ENCODE results near the gene CEL. TPM values are rescaled to one million over a fixed set of nuclear protein-coding genes. Genes with fewer than 3 reads are reported as not detected.
A peak's percentile ranks its signal among the peaks of the same experiment; 100 is the strongest.

CEL gene
- total RNA-seq, 1 donor from 2014 or later: 3.4 TPM

GRCh38 chr9:133049043-133049442, 12.7 kb upstream of the CEL start:
- H3K4me2 ChIP-seq (ENCODE audit: low read length): no peak overlapping the region
- Mint-ChIP-seq H3K4me1 (ENCODE audit: low read depth, unreplicated experiment) (peaks cover 7% of the 10 kb centered on the region), H3K4me3 (ENCODE audit: unreplicated experiment) (no peak overlapping the region), H3K36me3 (ENCODE audit: low read depth, unreplicated experiment) (peaks cover 15% of the 10 kb centered on the region), H3K27me3 (ENCODE audit: low read depth, unreplicated experiment) (no peaks in the 10 kb centered on the region), H3K9me3 (ENCODE audit: unreplicated experiment) (no peaks in the 10 kb centered on the region), H3K27ac (ENCODE audit: unreplicated experiment) (no peak overlapping the region)
- no peaks in the 10 kb centered on the region for H3K9me3 ChIP-seq (ENCODE audit: insufficient read depth, low read depth, low read length)
- peaks cover 18% of the 10 kb centered on the region for H3K36me3 ChIP-seq (ENCODE audit: insufficient read depth, low read length)
- no peak overlapping the region for H2AFZ ChIP-seq (ENCODE audit: low read depth, low read length)
- no peaks in the 10 kb centered on the region for H3K27me3 ChIP-seq (ENCODE audit: insufficient read depth, low read length)
- DNase-seq (ENCODE audit: low read depth) (no peak), FAIRE-seq (no peak)
- H3K4me3 ChIP-seq (ENCODE audit: insufficient read depth, low read depth, low read length): no peak overlapping the region
- no peak overlapping the region for H3K9ac ChIP-seq (ENCODE audit: low read length)
- TF ChIP-seq EZH2 (IDR thresholded peaks at IDR 0.05; ENCODE audit: insufficient read depth, low read length) (no peak), CTCF (IDR thresholded peaks at IDR 0.05; ENCODE audit: insufficient read depth, low read depth, low read length) (no peak)
- H3K79me2 ChIP-seq (ENCODE audit: insufficient read depth, low read length): no peaks in the 10 kb centered on the region
- H3K27ac ChIP-seq (ENCODE audit: low read depth, low read length): no peak overlapping the region
- peaks cover 53% of the 10 kb centered on the region for H4K20me1 ChIP-seq (ENCODE audit: insufficient read depth, low read length)
- H3K4me1 ChIP-seq (ENCODE audit: insufficient read depth, low read length): no peaks in the 10 kb centered on the region

- Histone ChIP-seq H3K36me3 (ENCODE audit: insufficient read depth, low read length) (peaks cover 18% of the 10 kb centered on the region), H3K4me1 (ENCODE audit: insufficient read depth, low read length) (no peaks in the 10 kb centered on the region), H3K27me3 (ENCODE audit: insufficient read depth, low read length) (no peaks in the 10 kb centered on the region), H3K27ac (ENCODE audit: low read depth, low read length) (no peak overlapping the region), H3K9ac (ENCODE audit: low read length) (no peak overlapping the region), H3K79me2 (ENCODE audit: insufficient read depth, low read length) (no peaks in the 10 kb centered on the region), H3K9me3 (ENCODE audit: insufficient read depth, low read depth, low read length) (no peaks in the 10 kb centered on the region), H3K4me3 (ENCODE audit: insufficient read depth, low read depth, low read length) (no peak overlapping the region), H4K20me1 (ENCODE audit: insufficient read depth, low read length) (peaks cover 48% of the 10 kb centered on the region), H3K4me2 (ENCODE audit: low read length) (no peak overlapping the region), H2AFZ (ENCODE audit: low read depth, low read length) (no peak overlapping the region)
- DNase-seq (ENCODE audit: low read depth): peak; percentile 19
- Mint-ChIP-seq H3K27me3 (ENCODE audit: low read depth, unreplicated experiment) (no peaks in the 10 kb centered on the region), H3K4me1 (ENCODE audit: low read depth, unreplicated experiment) (peaks cover 2% of the 10 kb centered on the region), H3K27ac (ENCODE audit: unreplicated experiment) (no peak overlapping the region), H3K4me3 (ENCODE audit: unreplicated experiment) (no peak overlapping the region), H3K36me3 (ENCODE audit: low read depth, unreplicated experiment) (peaks cover 10% of the 10 kb centered on the region), H3K9me3 (ENCODE audit: unreplicated experiment) (no peaks in the 10 kb centered on the region)
- TF ChIP-seq CTCF (IDR thresholded peaks at IDR 0.05; ENCODE audit: insufficient read depth, low read depth, low read length) (no peak), EZH2 (IDR thresholded peaks at IDR 0.05; ENCODE audit: insufficient read depth, low read length) (no peak)
- FAIRE-seq: no peak
Observed at GRCh38 chr9:133050142-133050541, 11.6 kb upstream of the CEL start.

GRCh38 chr9:133050781-133051180, 11.0 kb upstream of the CEL start:
- Mint-ChIP-seq H3K27me3 (ENCODE audit: low read depth, unreplicated experiment) (no peaks in the 10 kb centered on the region), H3K27ac (ENCODE audit: unreplicated experiment) (peak overlapping the region; percentile 34), H3K4me3 (ENCODE audit: unreplicated experiment) (no peak overlapping the region), H3K4me1 (ENCODE audit: low read depth, unreplicated experiment) (peaks cover 2% of the 10 kb centered on the region), H3K36me3 (ENCODE audit: low read depth, unreplicated experiment) (peaks cover 10% of the 10 kb centered on the region), H3K9me3 (ENCODE audit: unreplicated experiment) (no peaks in the 10 kb centered on the region)
- H2AFZ ChIP-seq (ENCODE audit: low read depth, low read length): no peak overlapping the region
- H4K20me1 ChIP-seq (ENCODE audit: insufficient read depth, low read length): peaks cover 45% of the 10 kb centered on the region
- no peak overlapping the region for H3K4me3 ChIP-seq (ENCODE audit: insufficient read depth, low read depth, low read length)
- no peak overlapping the region for H3K4me2 ChIP-seq (ENCODE audit: low read length)
- H3K79me2 ChIP-seq (ENCODE audit: insufficient read depth, low read length): no peaks in the 10 kb centered on the region
- no peaks in the 10 kb centered on the region for H3K4me1 ChIP-seq (ENCODE audit: insufficient read depth, low read length)
- no peak for TF ChIP-seq CTCF (IDR thresholded peaks at IDR 0.05; ENCODE audit: insufficient read depth, low read depth, low read length)
- H3K9ac ChIP-seq (ENCODE audit: low read length): no peak overlapping the region
- no peaks in the 10 kb centered on the region for H3K27me3 ChIP-seq (ENCODE audit: insufficient read depth, low read length)
- DNase-seq (ENCODE audit: low read depth): no peak
- no peak overlapping the region for H3K27ac ChIP-seq (ENCODE audit: low read depth, low read length)
- H3K36me3 ChIP-seq (ENCODE audit: insufficient read depth, low read length): peaks cover 18% of the 10 kb centered on the region
- no peak for FAIRE-seq
- H3K9me3 ChIP-seq (ENCODE audit: insufficient read depth, low read depth, low read length): no peaks in the 10 kb centered on the region
